HepG2 (cell line): ENCODE results near the gene TLE7. TPM values are rescaled to one million over a fixed set of nuclear protein-coding genes. Genes with fewer than 3 reads are reported as not detected.

ENCODE experiments used
- CREM ChIP-seq, 2 experiments: sonication (generic) in 1 of 2; formaldehyde crosslinking in 1 of 2; IDR thresholded peaks; 2 replicates each; pipeline versions ENCODE4 v1.4.0 to v1.6.1; 2016 to 2020; ENCODE audit warnings: antibody characterized with exemption in 1 of 2, mild to moderate bottlenecking in 1 of 2, missing genetic modification reagents in 1 of 2
- HNF4A ChIP-seq: sonication (generic); formaldehyde crosslinking; IDR thresholded peaks from 2 replicates; pipeline ENCODE4 v1.4.0; 2020; ENCODE audit warnings: missing genetic modification reagents
- HNRNPL ChIP-seq: fragments of 200-400 bp; formaldehyde crosslinking; IDR thresholded peaks from 2 replicates; pipeline ENCODE4 v1.6.1; 2017; ENCODE audit warnings: mild to moderate bottlenecking, low read depth, low read length
- MTA3 ChIP-seq: sonication (generic); formaldehyde crosslinking; IDR thresholded peaks from 2 replicates; pipeline ENCODE4 v1.4.0; 2020; ENCODE audit warnings: missing genetic modification reagents
- PTBP1 ChIP-seq: fragments of 200-400 bp; formaldehyde crosslinking; IDR thresholded peaks from 2 replicates; pipeline ENCODE4 v1.6.1; 2018; ENCODE audit warnings: low read length, low read depth; ENCODE audit not compliant: poor library complexity, severe bottlenecking
- SP140L ChIP-seq: sonication (generic); formaldehyde crosslinking; IDR thresholded peaks from 2 replicates; pipeline ENCODE4 v1.4.0; 2020; ENCODE audit warnings: missing genetic modification reagents, borderline replicate concordance
- TAF15 ChIP-seq: fragments of 200-400 bp; formaldehyde crosslinking; IDR thresholded peaks from one replicate; pipeline ENCODE4 v1.6.1; 2018; ENCODE audit warnings: mild to moderate bottlenecking, low read depth, low read length; ENCODE audit not compliant: poor library complexity, severe bottlenecking
- ZNF12 ChIP-seq: sonication (generic); formaldehyde crosslinking; IDR thresholded peaks from 2 replicates; pipeline ENCODE4 v1.5.0; 2020; ENCODE audit warnings: missing genetic modification reagents
- ZNF230 ChIP-seq: sonication (generic); formaldehyde crosslinking; IDR thresholded peaks from 2 replicates; pipeline ENCODE4 v1.4.0; 2020; ENCODE audit warnings: mild to moderate bottlenecking, missing genetic modification reagents
- ZNF557 ChIP-seq: sonication (generic); formaldehyde crosslinking; IDR thresholded peaks from 2 replicates; pipeline ENCODE4 v1.4.0; 2020; ENCODE audit warnings: missing genetic modification reagents
- ZNF598 ChIP-seq: sonication (generic); formaldehyde crosslinking; IDR thresholded peaks from 2 replicates; pipeline ENCODE4 v1.5.1; 2020; ENCODE audit warnings: mild to moderate bottlenecking, missing genetic modification reagents, borderline replicate concordance
- ZNF788 ChIP-seq: sonication (generic); formaldehyde crosslinking; IDR thresholded peaks from 2 replicates; pipeline ENCODE4 v1.5.0; 2020; ENCODE audit warnings: mild to moderate bottlenecking, missing genetic modification reagents, borderline replicate concordance
- polyA plus RNA-seq, 8 experiments: library from polyadenylated mRNA; depleted of rRNA in 3 of 8; stranded (reverse) in 7 of 8; unstranded in 1 of 8; fragments of >200 nt; fragmentation: Illumina TruSeq in 4 of 8; extraction: Trizol in 4 of 8; gene quantifications; 2 replicates each; pipeline versions ENCODE4 v1.2.1 to v1.2.3, GENCODE V29; 2011 to 2016; ENCODE audit warnings: low read depth in 4 of 8, missing spikeins in 1 of 8, mixed read lengths in 1 of 8; ENCODE audit not compliant: insufficient read depth in 1 of 8
- total RNA-seq, 5 experiments: library from RNA; depleted of rRNA; stranded (reverse); fragments of >200 nt; fragmentation: Illumina TruSeq; extraction: Trizol; gene quantifications; 2 replicates each; pipeline ENCODE4 v1.2.3, GENCODE V29; 2016; ENCODE audit warnings: low read depth in 1 of 5
- TF ChIP-seq, protein P1 (sequence below), 2 experiments: sonication (generic) in 1 of 2; formaldehyde crosslinking in 1 of 2; IDR thresholded peaks; 2 replicates each; pipeline versions ENCODE4 v1.4.0 to v1.6.1; 2016 to 2020; ENCODE audit warnings: borderline replicate concordance in 1 of 2, low read depth in 1 of 2, mild to moderate bottlenecking in 1 of 2, missing genetic modification reagents in 1 of 2
- TF ChIP-seq, protein P2 (sequence below): sonication (generic); formaldehyde crosslinking; conservative IDR thresholded peaks from 2 replicates; pipeline ENCODE4 v1.5.0; 2020; ENCODE audit warnings: missing genetic modification reagents
- TF ChIP-seq, protein P3 (sequence below): sonication (generic); formaldehyde crosslinking; IDR thresholded peaks from 2 replicates; pipeline ENCODE4 v1.4.0; 2020; ENCODE audit warnings: low read depth, mild to moderate bottlenecking, missing genetic modification reagents
- TF ChIP-seq, protein P4 (sequence below): IDR thresholded peaks from 2 replicates; pipeline ENCODE4 v1.6.1; 2016; ENCODE audit warnings: mild to moderate bottlenecking, missing biosample characterization, missing genetic modification reagents

TLE7 gene
- total and polyA plus RNA-seq, 2 of the 13 experiments (the other 11 are each of a cell fraction or from before 2014, with no cell fraction given), result not detected

DNA sequence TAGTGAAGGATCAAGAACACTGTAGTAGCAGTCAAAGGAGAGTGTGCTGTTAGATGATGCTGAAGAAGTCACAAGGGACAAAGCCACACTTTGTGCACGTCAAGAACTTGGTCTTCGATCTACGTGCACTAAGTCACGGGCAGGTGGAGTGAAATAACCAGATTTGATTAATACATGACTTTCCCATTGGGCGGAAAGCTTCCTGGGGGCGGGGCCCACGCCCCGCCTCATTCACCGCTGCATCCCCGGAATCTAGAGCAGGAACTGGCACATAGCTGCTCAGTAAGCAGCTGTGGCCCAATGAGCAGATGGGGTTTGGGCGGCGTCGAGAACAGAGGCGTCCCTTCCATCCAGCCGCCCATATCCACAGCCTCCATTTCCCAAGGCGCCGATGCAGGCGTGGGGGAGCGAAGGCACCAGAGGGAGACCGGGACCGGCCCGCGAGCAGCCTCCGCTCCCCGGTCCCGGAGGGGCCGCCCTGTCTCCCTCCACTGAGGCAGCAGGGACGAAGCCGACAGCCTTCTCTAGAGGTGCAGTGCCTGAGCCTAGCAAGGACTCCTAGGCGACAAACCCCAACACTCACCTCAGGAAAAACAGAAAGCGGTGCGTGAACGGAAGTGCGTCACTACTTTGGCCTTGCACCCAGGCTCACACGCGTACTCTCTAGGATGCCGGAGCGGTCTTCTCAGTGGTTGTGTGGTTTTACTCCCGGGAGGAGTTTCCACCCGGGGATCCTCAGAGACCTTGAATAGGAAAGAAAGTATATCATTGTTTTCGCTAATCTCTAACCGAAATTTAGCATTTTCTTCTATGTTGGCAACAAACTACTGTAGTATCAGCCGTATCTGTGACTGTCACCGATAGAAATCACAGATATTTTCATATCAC lies 42.4 kb upstream of the TLE7 start (continued):
- no peak for TF ChIP-seq MTA3
- TF ChIP-seq, protein P1, sequence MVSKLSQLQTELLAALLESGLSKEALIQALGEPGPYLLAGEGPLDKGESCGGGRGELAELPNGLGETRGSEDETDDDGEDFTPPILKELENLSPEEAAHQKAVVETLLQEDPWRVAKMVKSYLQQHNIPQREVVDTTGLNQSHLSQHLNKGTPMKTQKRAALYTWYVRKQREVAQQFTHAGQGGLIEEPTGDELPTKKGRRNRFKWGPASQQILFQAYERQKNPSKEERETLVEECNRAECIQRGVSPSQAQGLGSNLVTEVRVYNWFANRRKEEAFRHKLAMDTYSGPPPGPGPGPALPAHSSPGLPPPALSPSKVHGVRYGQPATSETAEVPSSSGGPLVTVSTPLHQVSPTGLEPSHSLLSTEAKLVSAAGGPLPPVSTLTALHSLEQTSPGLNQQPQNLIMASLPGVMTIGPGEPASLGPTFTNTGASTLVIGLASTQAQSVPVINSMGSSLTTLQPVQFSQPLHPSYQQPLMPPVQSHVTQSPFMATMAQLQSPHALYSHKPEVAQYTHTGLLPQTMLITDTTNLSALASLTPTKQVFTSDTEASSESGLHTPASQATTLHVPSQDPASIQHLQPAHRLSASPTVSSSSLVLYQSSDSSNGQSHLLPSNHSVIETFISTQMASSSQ (IDR thresholded peaks at IDR 0.05; ENCODE audit: low read depth), result no peak
- TF ChIP-seq, protein P1 (CRISPR knock-in tag; IDR thresholded peaks at IDR 0.05; ENCODE audit: borderline replicate concordance), result peak; percentile 30; the same call in 1 of the 2 replicates
- TF ChIP-seq, protein P2, sequence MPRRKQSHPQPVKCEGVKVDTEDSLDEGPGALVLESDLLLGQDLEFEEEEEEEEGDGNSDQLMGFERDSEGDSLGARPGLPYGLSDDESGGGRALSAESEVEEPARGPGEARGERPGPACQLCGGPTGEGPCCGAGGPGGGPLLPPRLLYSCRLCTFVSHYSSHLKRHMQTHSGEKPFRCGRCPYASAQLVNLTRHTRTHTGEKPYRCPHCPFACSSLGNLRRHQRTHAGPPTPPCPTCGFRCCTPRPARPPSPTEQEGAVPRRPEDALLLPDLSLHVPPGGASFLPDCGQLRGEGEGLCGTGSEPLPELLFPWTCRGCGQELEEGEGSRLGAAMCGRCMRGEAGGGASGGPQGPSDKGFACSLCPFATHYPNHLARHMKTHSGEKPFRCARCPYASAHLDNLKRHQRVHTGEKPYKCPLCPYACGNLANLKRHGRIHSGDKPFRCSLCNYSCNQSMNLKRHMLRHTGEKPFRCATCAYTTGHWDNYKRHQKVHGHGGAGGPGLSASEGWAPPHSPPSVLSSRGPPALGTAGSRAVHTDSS (CRISPR knock-in tag), result no peak
- TF ChIP-seq ZNF557 (CRISPR knock-in tag), result no peak
- TF ChIP-seq HNF4A (CRISPR knock-in tag), result peak; percentile 67
- peak; percentile 78; the same call in 1 of the 2 replicates for TF ChIP-seq ZNF230 (CRISPR knock-in tag)
- TF ChIP-seq, protein P3, sequence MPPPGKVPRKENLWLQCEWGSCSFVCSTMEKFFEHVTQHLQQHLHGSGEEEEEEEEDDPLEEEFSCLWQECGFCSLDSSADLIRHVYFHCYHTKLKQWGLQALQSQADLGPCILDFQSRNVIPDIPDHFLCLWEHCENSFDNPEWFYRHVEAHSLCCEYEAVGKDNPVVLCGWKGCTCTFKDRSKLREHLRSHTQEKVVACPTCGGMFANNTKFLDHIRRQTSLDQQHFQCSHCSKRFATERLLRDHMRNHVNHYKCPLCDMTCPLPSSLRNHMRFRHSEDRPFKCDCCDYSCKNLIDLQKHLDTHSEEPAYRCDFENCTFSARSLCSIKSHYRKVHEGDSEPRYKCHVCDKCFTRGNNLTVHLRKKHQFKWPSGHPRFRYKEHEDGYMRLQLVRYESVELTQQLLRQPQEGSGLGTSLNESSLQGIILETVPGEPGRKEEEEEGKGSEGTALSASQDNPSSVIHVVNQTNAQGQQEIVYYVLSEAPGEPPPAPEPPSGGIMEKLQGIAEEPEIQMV (CRISPR knock-in tag), result no peak
- TF ChIP-seq ZNF598, result peak; percentile 78; the same call in 1 of the 2 replicates
- no peak for TF ChIP-seq SP140L (CRISPR knock-in tag)
- TF ChIP-seq PTBP1, result no peak
- no peak for TF ChIP-seq ZNF12
- peak; percentile 97 for TF ChIP-seq CREM (IDR thresholded peaks at IDR 0.05)
- no peak for TF ChIP-seq CREM (CRISPR knock-in tag; IDR thresholded peaks at IDR 0.05)
- TF ChIP-seq, protein P4, sequence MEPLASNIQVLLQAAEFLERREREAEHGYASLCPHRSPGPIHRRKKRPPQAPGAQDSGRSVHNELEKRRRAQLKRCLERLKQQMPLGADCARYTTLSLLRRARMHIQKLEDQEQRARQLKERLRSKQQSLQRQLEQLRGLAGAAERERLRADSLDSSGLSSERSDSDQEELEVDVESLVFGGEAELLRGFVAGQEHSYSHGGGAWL, result peak; percentile 95
- TF ChIP-seq TAF15, result peak; percentile 58
- 0 out of 2 replicates have a peak, but pooled peaks have one; percentile 45 for TF ChIP-seq HNRNPL
- TF ChIP-seq ZNF788 (CRISPR knock-in tag), result peak; percentile 85
